B cell (primary cell): ENCODE data around the gene SMIM13. TPM values are rescaled to one million over a fixed set of nuclear protein-coding genes. Genes with fewer than 3 reads are reported as not detected.

ENCODE experiments used
- ATAC-seq: fragments of 200-7000 bp; cut with Tn5 transposase; one replicate; pipeline ENCODE4 v1.10.0; 2021; ENCODE audit warnings: low read depth, mild to moderate bottlenecking, moderate number of reproducible peaks, moderate library complexity
- CTCF ChIA-PET: fragments of 350-600 bp; sonication (Branson Sonifier 250); formaldehyde crosslinking; loops from one replicate; lab custom pipeline; 2021; ENCODE audit warnings: antibody characterized with exemption, inconsistent platforms; lab: Charles Lee
- POLR2A ChIA-PET: fragments of 350-600 bp; sonication (Branson Sonifier 250); formaldehyde crosslinking; loops from one replicate; lab custom pipeline; 2021; ENCODE audit warnings: antibody characterized with exemption; lab: Charles Lee
- DNase-seq: peaks from one replicate; pipeline ENCODE4 v3.0.0; 2013
- H2AFZ ChIP-seq: 2 replicates; pipeline ENCODE4 v1.6.1; 2012; ENCODE audit warnings: mild to moderate bottlenecking, low read depth, low read length; ENCODE audit not compliant: insufficient read depth, poor library complexity, severe bottlenecking
- H3K27ac ChIP-seq, 2 donors: 1 replicate in 1 of 2; 2 replicates in 1 of 2; pipeline ENCODE4 v1.5.1; 2012 to 2013; ENCODE audit warnings: low read length in 2 of 2, mild to moderate bottlenecking in 2 of 2, moderate library complexity in 1 of 2
- H3K27me3 ChIP-seq, 4 experiments: fragments of 200-600 bp in 1 of 4; sonication (generic) in 1 of 4; replicated peaks in 1 of 4; 1 replicate in 2 of 4; 2 replicates in 2 of 4; pipeline versions ENCODE4 v1.6.1 to v1.7.0; 2013 to 2016; ENCODE audit warnings: low read length in 3 of 4, mild to moderate bottlenecking in 2 of 4, mixed read lengths in 1 of 4, moderate library complexity in 1 of 4; ENCODE audit not compliant: insufficient read depth in 4 of 4, control insufficient read depth in 3 of 4; ENCODE audit errors: control extremely low read depth in 1 of 4
- H3K36me3 ChIP-seq, 2 experiments: replicated peaks in 1 of 2; 1 replicate in 1 of 2; 2 replicates in 1 of 2; pipeline versions ENCODE4 v1.6.1 to v1.7.1; 2013; ENCODE audit warnings: low read length in 1 of 2; ENCODE audit not compliant: insufficient read depth in 2 of 2, control insufficient read depth in 1 of 2; ENCODE audit errors: control extremely low read depth in 1 of 2, extremely low read depth in 1 of 2
- H3K4me1 ChIP-seq, 2 donors: fragments of 200-600 bp in 1 of 2; sonication (generic) in 1 of 2; 1 replicate in 1 of 2; 2 replicates in 1 of 2; pipeline versions ENCODE4 v1.5.1 to v1.6.1; 2013 to 2017; ENCODE audit warnings: low read length in 2 of 2; ENCODE audit not compliant: control insufficient read depth in 2 of 2, insufficient read depth in 2 of 2
- H3K4me2 ChIP-seq: replicated peaks from 2 replicates; pipeline ENCODE3; 2012; ENCODE audit warnings: mild to moderate bottlenecking, low read depth, low read length; ENCODE audit not compliant: poor library complexity, severe bottlenecking
- H3K4me3 ChIP-seq, 5 experiments: fragments of 200-600 bp in 1 of 5; sonication (generic) in 1 of 5; 1 replicate in 3 of 5; 2 replicates in 2 of 5; pipeline versions ENCODE4 v1.5.1 to v1.7.0; 2011 to 2016; ENCODE audit warnings: low read length in 4 of 5, mild to moderate bottlenecking in 4 of 5, low read depth in 2 of 5, control low read depth in 1 of 5, moderate library complexity in 1 of 5; ENCODE audit not compliant: insufficient read depth in 1 of 5; ENCODE audit errors: control extremely low read depth in 1 of 5, extremely low read depth in 1 of 5
- H3K79me2 ChIP-seq: fragments of 200-600 bp; sonication (generic); one replicate; pipeline ENCODE4 v1.6.0; 2016; ENCODE audit warnings: low read length; ENCODE audit not compliant: control insufficient read depth, insufficient read depth
- H3K9ac ChIP-seq: fragments of 200-600 bp; sonication (generic); 2 replicates; pipeline ENCODE4 v1.6.1; 2017; ENCODE audit warnings: mild to moderate bottlenecking, low read length, moderate library complexity
- H3K9me3 ChIP-seq, 3 donors: one replicate each; pipeline versions ENCODE4 v1.6.1 to v1.7.1; 2013; ENCODE audit warnings: low read length in 2 of 3; ENCODE audit not compliant: control insufficient read depth in 2 of 3, insufficient read depth in 1 of 3; ENCODE audit errors: control extremely low read depth in 1 of 3
- H4K20me1 ChIP-seq: 2 replicates; pipeline ENCODE4 v1.6.0; 2012; ENCODE audit warnings: mild to moderate bottlenecking, low read length; ENCODE audit not compliant: insufficient read depth, control insufficient read depth, poor library complexity, severe bottlenecking
- H3K27ac Mint-ChIP-seq: one replicate; pipeline ENCODE4 v1.8.0; 2021; ENCODE audit warnings: mixed read lengths
- H3K27me3 Mint-ChIP-seq: one replicate; pipeline ENCODE4 v1.8.0; 2021; ENCODE audit warnings: mixed read lengths
- H3K4me1 Mint-ChIP-seq: one replicate; pipeline ENCODE4 v1.8.0; 2021; ENCODE audit warnings: mixed read lengths
- H3K4me3 Mint-ChIP-seq: one replicate; pipeline ENCODE4 v1.8.0; 2021; ENCODE audit warnings: mixed read lengths
- H3K9me3 Mint-ChIP-seq: one replicate; pipeline ENCODE4 v1.8.0; 2022; ENCODE audit warnings: mixed read lengths; ENCODE audit not compliant: insufficient read depth
- EZH2 ChIP-seq: IDR thresholded peaks from 2 replicates; pipeline ENCODE4 v1.6.1; 2012; ENCODE audit warnings: borderline replicate concordance, low read depth, mild to moderate bottlenecking, moderate library complexity, low read length; ENCODE audit not compliant: insufficient read depth, poor library complexity, severe bottlenecking
- WGBS: methylation state at CpG from one replicate; pipeline ENCODE4 v1.1.5; 2013; ENCODE audit warnings: missing lambda C conversion rate; ENCODE audit not compliant: insufficient coverage; 5-methylcytosine and 5-hydroxymethylcytosine counted together
- intact Hi-C: fragments of 100-400 bp; cut with micrococcal nuclease; formaldehyde crosslinking; loops from one replicate; pipeline ENCODE4 v1.10.0; 2022
- polyA plus RNA-seq: library from polyadenylated mRNA; depleted of rRNA; stranded (reverse); fragments of >200 nt; gene quantifications from 2 replicates; pipeline ENCODE4 v1.2.3, GENCODE V29; 2012
- total RNA-seq, 2 donors: library from RNA; stranded (reverse); fragments of 120-200 nt in 1 of 2; gene quantifications; 1 replicate in 1 of 2; 2 replicates in 1 of 2; pipeline versions ENCODE4 v1.2.3 to v1.2.4, GENCODE V29; 2013 to 2022
- TF ChIP-seq, protein P1 (sequence below): fragments of 200-600 bp; IDR thresholded peaks from one replicate; pipeline ENCODE4 v1.8.0; 2022; ENCODE audit warnings: antibody characterized with exemption, mild to moderate bottlenecking

SMIM13 gene
- total and polyA plus RNA-seq, 2 donors (not counting 1 experiment from before 2014, with no cell fraction given): 2.1 to 5.5 TPM

DNA sequence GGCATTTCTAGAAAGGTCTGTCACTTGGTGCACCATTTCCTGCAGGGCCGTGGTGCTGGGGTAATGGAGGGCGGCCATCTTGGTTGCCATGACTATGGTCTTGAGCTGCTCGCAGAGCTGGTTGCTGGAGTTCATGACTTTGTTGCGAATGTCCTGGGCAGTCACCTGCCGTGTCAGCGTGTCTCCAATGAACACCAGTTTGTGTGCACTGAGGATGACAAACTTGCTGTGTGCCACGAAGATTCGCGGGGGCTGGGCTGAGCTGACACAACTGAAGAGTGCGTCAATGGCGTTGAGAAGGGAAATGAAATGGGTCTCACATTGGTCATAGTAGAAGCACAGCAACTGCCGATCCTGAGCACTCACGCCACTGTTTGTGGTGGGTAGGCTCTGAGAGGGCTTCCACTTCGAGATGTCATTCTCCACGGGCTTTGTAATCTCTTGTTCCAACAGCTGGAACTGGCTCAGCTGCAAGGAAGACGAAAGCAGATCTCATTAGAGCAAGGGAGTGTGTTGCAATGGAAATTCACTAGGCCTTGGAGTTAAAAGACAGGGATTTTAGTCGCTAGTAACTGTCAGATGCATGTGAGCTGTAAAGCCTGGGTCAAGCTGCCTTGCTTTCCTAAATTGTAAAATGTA, 91.7 kb downstream of the SMIM13 start:
- Histone ChIP-seq H3K36me3 (peaks cover 11 to 71% of the 10 kb centered on the region in 2 experiments), H2AFZ (no peak overlapping the region)
- POLR2A ChIA-PET: no interaction called here

DNA sequence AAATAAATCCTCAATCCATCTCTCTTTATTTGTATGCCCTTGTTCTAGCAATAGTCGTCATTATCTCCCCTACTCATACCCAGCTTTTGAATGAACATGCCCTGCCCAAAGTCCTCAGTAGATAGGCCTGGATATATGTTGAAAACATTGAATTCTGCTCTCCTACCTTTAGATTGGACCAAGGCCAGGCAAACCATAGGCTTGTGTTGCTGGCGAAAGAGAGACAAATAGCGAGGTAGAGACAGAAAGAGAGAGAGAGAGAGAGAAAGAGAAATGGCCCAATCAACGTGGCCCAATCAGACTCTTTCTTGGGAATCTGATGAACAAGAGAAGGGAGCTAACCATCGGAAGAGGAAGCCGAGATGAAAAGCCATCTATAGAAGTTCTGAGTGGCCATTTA, 93.7 kb downstream of the SMIM13 start:
- ATAC-seq: no peak

More for the DNA sequence above, 91.7 kb downstream of the SMIM13 start:
- ATAC-seq: no peak
- H3K79me2 ChIP-seq: no peaks in the 10 kb centered on the region
- H3K27ac Mint-ChIP-seq: peak overlapping the region; percentile 32
- peaks cover 0 to 5% (median 4%) of the 10 kb centered on the region in 3 donors for H3K9me3 ChIP-seq
- no peak overlapping the region for H3K4me3 ChIP-seq
- H3K9ac ChIP-seq: no peak overlapping the region
- no peak for TF ChIP-seq EZH2
- TF ChIP-seq, protein P1, sequence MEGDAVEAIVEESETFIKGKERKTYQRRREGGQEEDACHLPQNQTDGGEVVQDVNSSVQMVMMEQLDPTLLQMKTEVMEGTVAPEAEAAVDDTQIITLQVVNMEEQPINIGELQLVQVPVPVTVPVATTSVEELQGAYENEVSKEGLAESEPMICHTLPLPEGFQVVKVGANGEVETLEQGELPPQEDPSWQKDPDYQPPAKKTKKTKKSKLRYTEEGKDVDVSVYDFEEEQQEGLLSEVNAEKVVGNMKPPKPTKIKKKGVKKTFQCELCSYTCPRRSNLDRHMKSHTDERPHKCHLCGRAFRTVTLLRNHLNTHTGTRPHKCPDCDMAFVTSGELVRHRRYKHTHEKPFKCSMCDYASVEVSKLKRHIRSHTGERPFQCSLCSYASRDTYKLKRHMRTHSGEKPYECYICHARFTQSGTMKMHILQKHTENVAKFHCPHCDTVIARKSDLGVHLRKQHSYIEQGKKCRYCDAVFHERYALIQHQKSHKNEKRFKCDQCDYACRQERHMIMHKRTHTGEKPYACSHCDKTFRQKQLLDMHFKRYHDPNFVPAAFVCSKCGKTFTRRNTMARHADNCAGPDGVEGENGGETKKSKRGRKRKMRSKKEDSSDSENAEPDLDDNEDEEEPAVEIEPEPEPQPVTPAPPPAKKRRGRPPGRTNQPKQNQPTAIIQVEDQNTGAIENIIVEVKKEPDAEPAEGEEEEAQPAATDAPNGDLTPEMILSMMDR: no peak
- peaks cover 3% of the 10 kb centered on the region for H3K9me3 Mint-ChIP-seq
- H3K27ac ChIP-seq: no peak overlapping the region
- no peaks in the 10 kb centered on the region for H3K4me1 ChIP-seq
- no peaks in the 10 kb centered on the region for H3K27me3 ChIP-seq
- H3K4me2 ChIP-seq: no peak overlapping the region
- no peak overlapping the region for H3K4me3 Mint-ChIP-seq
- H4K20me1 ChIP-seq: peaks cover 5% of the 10 kb centered on the region
- intact Hi-C loops: no loop called here
- no peaks in the 10 kb centered on the region for H3K4me1 Mint-ChIP-seq
- CTCF ChIA-PET: interaction anchor here (1.1 to 3.7 kb wide), 2 partner anchors 12 to 310 kb away, joined by 3 to 19 read pairs; no protein-coding TSS in a partner anchor
- 96% methylated on average over 17 of the region's 17 CpGs for WGBS
- H3K27me3 Mint-ChIP-seq: no peaks in the 10 kb centered on the region
- no peak for DNase-seq

More for the DNA sequence above, 93.7 kb downstream of the SMIM13 start:
- Histone ChIP-seq H3K79me2 (no peaks in the 10 kb centered on the region), H3K27me3 (no peaks in the 10 kb centered on the region), H3K27ac (peak overlapping the region in 1 of 2 donors; percentile 20), H3K4me2 (no peak overlapping the region), H2AFZ (no peak overlapping the region), H3K9ac (no peak overlapping the region), H4K20me1 (peaks cover 5% of the 10 kb centered on the region), H3K9me3 (peaks cover 0 to 5% (median 0%) of the 10 kb centered on the region in 3 donors), H3K36me3 (peaks cover 11 to 91% of the 10 kb centered on the region in 2 experiments), H3K4me3 (no peak overlapping the region), H3K4me1 (no peaks in the 10 kb centered on the region)
- intact Hi-C loops: no loop called here
- Mint-ChIP-seq H3K4me1 (no peaks in the 10 kb centered on the region), H3K4me3 (no peak overlapping the region), H3K9me3 (no peaks in the 10 kb centered on the region), H3K27ac (no peak overlapping the region), H3K27me3 (no peaks in the 10 kb centered on the region)
- DNase-seq: no peak
- WGBS: 96% methylated on average over 5 of the region's 6 CpGs
- POLR2A ChIA-PET: no interaction called here
- CTCF ChIA-PET: interaction anchor here (1.7 to 3.7 kb wide), 2 partner anchors 14 to 309 kb away, joined by 6 to 19 read pairs; no protein-coding TSS in a partner anchor
- TF ChIP-seq, protein P1: no peak
- no peak for TF ChIP-seq EZH2
